Measurements from ENCODE around the gene COPS9.

COPS9 gene

DNA sequence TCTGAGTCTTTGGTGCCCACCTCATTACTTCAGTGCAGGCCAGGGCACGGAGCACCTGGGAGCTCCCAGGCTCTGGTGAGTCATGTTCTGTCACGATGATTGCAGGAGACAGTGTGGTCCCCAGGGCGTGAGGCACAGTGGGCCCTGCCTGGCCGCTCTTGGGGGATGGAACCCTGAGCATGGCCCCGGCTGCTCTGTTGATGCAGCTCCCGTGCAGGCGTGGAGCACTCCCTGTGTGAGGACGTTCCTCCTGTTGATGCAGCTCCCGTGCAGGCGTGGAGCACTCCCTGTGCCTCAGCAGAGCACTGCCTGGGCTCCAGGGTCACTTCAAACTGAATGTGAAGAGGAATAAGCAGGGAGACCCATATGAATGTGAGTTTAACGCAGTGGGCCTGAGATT, 30.1 kb downstream of the COPS9 start:
- DNase-seq: no peak

DNA sequence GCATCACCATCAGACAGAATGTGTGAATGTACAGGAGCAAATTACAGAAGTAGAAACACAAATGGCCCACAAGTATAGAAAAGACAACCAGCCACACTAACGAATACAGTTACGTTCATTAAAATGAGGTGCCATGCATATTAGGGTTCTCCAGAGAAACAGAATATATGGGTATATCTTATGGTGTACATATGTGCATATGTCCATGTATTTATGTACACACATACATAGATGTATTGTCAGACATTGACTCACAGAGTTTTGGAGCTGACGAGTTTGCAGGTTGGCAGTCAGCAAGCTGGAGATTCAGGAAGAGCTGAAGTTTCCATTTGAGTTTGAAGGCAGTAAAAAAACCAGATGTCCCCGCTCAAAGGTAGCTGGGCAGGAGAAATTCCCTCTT, 33.0 kb downstream of the COPS9 start:
- DNase-seq: no peak

DNA sequence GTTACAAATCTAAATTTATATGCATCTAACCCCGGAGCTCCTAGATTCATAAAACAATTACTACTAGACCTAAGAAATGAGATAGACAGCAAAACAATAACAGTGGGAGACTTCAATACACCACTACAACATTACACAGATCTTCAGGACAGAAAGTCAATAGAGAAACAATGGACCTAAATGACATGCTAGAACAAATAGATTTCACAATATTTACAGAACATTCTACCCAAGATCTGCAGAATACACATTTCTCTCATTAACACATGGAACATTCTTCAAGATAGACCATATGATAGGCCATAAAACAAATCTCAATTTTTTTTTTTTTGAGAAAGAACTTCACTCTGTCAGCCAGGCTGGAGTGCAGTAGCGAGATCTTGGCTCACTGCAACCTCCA, 37.8 kb downstream of the COPS9 start:
- no peak for DNase-seq

DNA sequence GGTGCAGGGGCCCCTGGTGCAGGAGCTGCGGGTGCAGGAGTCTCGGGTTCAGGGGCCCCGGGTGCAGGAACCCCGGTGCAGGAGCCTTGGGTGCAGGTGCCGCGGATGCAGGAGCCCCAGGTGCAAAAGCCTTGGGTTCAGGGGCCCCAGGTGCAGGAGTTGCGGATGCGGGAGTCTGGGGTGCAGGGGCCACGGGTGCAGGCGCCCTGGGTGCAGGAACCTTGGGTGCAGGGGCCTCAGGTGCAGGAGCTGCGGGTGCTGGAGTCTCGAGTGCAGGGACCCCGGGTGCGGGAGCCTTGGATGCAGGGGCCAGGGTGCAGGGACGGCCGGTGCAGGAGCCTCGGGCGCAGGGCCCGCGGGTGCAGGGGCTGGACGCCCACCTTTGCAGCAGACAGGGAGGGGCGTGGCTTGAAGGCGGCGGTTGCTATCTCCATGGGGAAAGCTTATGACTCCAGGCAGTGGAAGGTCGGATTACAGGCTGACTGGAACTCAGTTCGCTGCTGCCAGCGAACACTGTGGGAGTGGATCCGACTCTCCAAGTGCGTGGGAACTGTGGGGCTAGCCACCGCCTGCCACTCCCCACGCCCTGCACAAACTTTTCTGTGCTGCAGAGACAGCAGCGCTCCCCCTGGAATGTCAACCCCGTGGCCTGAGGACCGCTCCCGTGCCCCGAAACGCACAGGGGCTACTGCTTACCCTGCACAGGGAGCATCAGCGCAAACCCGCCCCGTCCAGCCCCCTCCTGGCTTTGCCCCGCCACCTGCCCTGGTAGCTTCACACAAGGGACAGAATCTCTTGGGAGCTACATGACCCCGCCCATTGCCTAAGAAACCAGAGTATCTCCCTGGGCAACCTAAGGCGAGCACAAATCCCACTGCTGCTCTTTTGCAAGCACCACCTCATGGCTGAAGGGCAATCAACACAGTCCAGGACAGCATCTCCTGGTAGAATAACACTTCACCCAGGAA, 40.3 kb downstream of the COPS9 start:
- no peak for DNase-seq

DNA sequence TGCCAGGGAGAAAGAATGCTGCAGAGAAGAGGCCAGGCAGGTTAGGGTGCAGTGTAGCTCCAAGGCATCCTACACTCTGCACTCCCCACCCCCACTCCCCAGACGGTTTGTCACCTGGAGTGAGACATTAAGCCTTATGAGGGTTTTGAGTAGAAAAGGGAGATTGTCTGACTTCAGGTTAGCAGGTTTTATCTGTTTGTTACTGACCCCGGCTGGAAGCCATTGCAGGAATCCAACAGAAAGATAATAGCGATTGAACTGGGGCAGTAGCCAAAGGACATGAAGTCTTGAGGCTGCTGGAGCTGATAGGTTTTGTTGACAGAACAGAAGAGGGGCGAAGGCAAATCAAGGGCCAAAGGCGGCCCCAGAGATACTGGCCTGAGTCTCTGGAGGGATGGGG, 46.8 kb downstream of the COPS9 start:
- DNase-seq: no peak

DNA sequence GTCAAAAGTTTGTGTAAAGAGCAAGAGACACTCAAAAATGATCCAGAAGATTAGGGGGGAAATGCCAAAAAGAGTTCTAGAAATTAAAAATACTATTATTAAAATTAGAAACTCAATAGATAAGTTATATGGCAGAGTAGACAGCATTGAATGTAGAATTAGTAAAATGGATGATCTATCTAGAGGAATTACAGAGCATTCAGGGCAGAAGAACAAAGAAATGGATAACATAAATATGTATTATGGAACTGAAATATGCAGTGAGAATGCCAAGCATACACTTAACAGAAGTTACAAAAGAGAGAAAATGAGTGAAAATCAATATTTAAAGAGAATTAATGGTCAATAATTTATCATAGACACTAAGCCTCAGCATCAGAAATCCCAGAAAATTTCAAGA, 49.5 kb downstream of the COPS9 start:
- DNase-seq: no peak
